HCT116 (cell line): ENCODE results near the gene ACADVL.

Experiments
- POLR2A ChIP-seq: IDR thresholded peaks from 2 replicates; pipeline ENCODE4 v1.7.0; 2011; ENCODE audit warnings: borderline replicate concordance; ENCODE audit not compliant: insufficient read depth, insufficient read length; ENCODE audit errors: extremely low read depth
- YY1 ChIP-seq: IDR thresholded peaks from 2 replicates; pipeline ENCODE4 v1.6.1; 2011; ENCODE audit warnings: low read length, low read depth, moderate library complexity, mild to moderate bottlenecking; ENCODE audit not compliant: insufficient replicate concordance; ENCODE audit errors: extremely low read depth
- TF ChIP-seq, protein P1 (sequence below), 3 experiments: fragments of 200-600 bp in 1 of 3; sonication (generic) in 1 of 3; IDR thresholded peaks in 2 of 3; conservative IDR thresholded peaks in 1 of 3; 2 replicates each; pipeline ENCODE4 v1.5.1; 2012 to 2017; ENCODE audit warnings: low read depth in 2 of 3, low read length in 2 of 3, antibody characterized with exemption in 1 of 3, borderline replicate concordance in 1 of 3, control low read depth in 1 of 3, mild to moderate bottlenecking in 1 of 3, mixed read lengths in 1 of 3, mixed run types in 1 of 3, moderate library complexity in 1 of 3; ENCODE audit not compliant: insufficient read depth in 1 of 3

GRCh38 chr17:7208027-7208571 is 11.6 kb upstream of the ACADVL start:
- TF ChIP-seq, protein P1, sequence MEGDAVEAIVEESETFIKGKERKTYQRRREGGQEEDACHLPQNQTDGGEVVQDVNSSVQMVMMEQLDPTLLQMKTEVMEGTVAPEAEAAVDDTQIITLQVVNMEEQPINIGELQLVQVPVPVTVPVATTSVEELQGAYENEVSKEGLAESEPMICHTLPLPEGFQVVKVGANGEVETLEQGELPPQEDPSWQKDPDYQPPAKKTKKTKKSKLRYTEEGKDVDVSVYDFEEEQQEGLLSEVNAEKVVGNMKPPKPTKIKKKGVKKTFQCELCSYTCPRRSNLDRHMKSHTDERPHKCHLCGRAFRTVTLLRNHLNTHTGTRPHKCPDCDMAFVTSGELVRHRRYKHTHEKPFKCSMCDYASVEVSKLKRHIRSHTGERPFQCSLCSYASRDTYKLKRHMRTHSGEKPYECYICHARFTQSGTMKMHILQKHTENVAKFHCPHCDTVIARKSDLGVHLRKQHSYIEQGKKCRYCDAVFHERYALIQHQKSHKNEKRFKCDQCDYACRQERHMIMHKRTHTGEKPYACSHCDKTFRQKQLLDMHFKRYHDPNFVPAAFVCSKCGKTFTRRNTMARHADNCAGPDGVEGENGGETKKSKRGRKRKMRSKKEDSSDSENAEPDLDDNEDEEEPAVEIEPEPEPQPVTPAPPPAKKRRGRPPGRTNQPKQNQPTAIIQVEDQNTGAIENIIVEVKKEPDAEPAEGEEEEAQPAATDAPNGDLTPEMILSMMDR (IDR thresholded peaks at IDR 0.05 in 2 of 3, conservative IDR thresholded peaks at IDR 0.05 in 1 of 3; ENCODE audit: borderline replicate concordance in 1 of 3, insufficient read depth in 1 of 3, low read depth in 2 of 3, low read length in 2 of 3) = no peak
- no peak for TF ChIP-seq YY1
- no peak for TF ChIP-seq POLR2A
